Measurements from ENCODE around the gene PRRT3. TPM values are rescaled to one million over a fixed set of nuclear protein-coding genes. Genes with fewer than 3 reads are reported as not detected.

PRRT3 gene
- total RNA-seq = 6.2 TPM in 2 replicates

DNA sequence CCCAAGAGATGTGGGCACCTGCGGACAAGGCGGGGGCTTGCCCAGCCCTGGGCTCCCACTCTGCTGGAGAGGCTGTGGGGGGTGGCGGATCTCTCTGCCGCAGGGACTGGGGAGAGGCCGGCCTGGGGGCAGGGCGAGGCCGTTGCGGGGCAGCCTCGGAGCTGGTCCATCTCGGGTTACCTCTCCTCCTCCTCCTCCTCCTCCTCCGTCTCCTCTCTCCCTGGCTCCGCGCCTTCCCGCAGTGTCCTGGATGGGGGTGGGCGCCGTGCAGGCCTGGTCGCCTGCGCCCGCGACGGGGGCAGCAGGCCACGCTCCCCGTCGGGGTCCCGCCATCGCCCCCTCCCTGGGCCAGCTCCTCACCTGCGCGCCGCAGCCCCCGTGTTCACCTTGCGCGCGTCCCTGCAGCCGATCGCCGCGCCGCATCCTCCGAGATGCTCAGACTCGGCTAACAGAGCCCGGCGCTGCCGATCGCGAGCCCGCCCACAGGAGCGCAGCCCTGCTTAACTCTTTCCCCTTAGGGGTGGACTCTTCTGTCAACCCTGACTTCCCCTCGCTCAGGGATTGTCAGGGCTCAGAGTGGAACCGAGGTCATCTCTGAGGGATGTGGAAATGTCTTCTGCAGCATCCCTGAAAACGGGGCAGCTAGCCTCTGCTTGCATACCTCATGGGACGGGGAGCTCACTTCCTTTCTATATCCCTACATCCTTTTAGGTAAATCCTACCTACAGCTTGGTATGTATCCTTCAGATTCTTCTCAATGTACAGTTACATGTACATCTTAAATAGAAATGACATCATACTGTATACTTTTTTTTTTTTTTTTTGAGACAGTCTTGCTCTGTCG, at the start of gene PRRT3:
Gene PRRT3 (minus strand): TSS at position 447 of the 844 bp plus-strand sequence. CDS start 2,293 bp downstream, outside the sequence.
- intact Hi-C loops (cut with micrococcal nuclease) = loop anchor here (2.0 kb wide), 1 partner anchor 35 kb away; the partner anchor contains the start of gene EMC3

DNA sequence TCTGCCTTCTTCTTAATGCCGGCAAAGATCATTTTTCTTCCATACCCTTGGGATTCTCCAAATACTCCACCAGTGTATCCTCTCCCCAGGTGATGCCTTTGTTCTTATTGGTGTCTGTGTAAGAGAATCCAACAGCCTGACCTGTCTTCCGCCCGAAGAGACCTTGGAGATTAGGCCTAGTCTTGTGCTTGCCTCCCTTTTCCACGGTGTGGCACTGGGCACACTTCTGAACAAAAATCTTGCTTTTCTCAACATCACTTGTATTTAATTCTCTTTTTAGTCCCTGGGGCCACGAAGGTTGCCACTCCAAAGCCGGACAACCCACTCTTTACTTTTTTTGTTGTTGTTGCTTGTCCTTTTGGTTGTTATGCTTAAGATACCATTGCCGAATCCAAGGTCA, 48.5 kb upstream of the PRRT3 start:
- intact Hi-C loops (cut with micrococcal nuclease) = no loop called here

DNA sequence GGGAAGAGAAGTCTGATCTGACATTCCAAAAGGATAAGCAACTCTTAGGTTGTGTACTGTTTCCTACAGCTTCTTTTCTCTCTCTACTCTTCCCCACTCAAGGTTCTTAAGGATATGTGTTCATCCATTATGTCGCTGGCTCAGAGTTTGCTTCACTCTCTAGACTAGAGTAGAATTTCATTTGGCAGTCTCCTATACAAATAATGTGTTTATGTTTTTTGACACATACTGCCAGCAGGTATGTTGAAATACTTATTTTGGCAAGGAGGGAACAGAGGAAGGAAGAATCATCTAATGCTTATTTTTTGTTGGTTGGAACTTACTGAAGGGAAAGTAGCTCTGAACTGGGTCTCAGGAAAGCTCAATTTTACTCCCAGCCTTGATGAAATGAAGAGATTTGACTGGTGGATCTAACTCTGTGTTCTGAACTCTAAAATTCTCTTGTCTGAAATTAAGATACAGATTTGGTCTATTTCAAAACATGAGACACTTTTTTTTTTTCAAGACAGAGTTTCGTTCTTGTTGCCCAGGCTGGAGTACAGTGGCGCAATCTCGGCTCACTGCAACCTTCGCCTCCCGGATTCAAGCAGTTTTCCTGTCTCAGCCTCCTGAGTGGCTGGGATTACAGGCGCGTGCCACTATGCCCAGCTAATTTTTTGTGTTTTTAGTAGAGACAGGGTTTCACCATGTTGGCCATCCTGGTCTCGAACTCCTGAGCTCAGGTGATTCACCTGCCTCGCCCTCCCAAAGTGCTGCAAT, 42.1 kb upstream of the PRRT3 start:
- intact Hi-C loops (cut with micrococcal nuclease) = no loop called here

DNA sequence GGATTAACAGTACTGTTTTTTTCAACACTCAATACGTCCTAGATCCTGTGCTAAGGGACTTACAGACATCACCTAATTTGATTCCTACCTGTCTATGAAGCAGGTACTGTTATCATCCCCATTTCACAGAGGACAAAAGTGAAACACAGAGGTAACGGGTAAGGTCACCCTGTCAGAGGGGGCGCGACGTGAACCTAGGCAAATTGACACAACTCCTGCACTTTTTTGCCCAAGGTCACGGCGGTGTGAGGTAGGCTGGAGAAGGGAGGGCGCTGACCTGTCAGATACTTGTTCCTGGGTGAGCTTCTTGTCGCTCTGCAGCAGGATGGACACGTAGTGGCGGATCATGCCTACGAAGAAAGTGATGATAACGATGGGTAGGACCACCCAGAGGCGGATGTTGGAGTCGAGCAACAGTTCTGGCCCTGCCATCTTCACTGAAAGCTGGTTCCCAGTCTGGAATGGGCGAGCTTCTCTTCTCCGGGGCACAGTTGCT, 34.1 kb upstream of the PRRT3 start:
- intact Hi-C loops (cut with micrococcal nuclease) = loop anchor here (1.0 to 10.0 kb wide), 9 partner anchors 23 to 589 kb away; partner anchors contain the start of genes BRK1, BRPF1, FANCD2 and JAGN1

DNA sequence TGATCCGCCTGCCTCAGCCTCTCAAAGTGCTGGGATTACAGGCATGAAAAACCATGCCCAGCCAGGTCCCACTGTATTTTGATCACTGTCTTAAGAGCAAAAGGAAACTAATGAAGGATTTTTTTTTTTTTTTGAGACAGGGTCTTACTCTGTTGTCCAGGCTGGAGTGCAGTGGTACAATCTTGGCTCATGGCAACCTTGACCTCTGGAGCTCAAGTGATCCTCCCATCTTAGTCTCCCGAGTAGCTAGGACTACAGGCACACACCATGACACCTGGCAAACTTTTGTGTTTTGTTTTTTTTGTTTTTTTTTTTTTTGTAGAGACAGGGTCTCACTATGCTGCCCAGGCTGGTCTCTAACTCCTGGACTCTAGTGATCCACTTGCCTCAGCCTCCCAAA, 28.0 kb upstream of the PRRT3 start:
- intact Hi-C loops (cut with micrococcal nuclease) = loop anchor here (10.0 kb wide), 1 partner anchor 265 kb away; the partner anchor contains the start of gene TATDN2

DNA sequence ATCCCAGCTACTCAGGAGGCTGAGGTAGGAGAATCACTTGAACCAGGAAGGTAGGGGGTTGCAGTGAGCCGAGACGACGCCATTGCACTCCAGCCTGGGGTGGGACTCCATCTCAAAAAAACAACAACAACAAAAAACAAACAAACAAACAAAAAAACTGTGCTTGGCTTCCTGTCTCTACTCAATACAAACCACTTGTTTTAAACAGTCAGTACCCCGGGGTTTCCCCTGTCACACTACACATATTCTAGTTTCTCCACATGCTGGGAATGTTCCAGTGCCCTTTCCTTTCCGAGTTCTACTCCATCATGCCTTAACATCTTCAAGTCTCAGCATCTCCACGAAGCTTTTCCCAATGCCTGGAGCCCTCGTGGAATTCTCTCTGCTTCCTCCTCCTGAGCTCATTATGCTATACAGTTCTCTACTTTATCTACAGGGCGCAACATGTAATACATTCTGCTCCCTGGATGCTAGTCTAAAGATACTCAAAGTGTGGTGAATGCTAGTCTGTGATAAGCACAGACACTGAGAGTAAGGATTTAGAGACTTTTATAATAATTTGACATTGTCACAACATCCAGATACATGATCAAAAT, 26.6 kb upstream of the PRRT3 start:
- intact Hi-C loops (cut with micrococcal nuclease) = no loop called here

DNA sequence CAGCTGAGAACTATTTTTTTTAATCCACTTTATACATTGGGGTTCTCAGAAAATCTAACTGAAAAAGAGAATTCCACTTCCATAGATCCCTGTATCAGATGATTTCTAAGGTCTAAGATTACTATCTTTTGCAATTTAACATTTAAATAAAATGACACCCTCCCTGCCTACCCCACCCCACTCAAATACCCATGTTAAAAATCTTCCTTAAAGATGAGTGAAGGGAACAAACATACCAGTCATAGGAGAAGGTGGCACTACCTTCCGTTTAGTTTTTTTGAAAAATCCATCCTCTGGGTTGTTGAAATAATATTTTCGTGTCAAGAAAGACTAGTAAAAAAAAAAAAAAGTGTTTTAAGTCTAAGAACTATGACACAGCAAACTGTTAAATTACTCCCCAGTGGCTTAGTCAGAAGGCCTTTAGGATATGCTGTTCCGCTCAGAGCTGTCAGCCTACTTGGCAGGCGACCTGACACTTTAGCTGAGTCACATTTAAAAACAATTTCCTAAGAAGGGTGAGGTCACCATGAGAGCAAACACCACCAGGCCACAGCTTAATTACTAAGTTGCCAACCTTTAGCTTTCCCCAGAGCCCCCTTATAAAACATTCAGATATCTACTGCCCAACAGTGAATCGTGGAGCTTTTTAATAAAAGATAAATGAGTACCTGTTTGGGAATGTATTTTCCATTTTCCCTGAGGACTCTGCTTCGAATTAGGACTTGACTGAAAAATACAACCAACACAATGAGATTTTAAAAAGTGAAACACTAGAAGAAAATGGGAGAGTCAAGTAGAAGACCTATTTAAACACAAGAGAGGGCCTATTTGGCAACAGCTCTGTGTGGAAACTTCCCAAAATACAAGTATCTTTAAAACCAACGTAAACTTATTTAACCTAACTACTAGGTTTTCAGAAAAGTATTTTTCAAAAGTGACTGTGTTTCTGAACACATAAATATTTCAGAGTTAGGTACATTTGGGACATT, 24.8 kb upstream of the PRRT3 start:
- intact Hi-C loops (cut with micrococcal nuclease) = no loop called here

DNA sequence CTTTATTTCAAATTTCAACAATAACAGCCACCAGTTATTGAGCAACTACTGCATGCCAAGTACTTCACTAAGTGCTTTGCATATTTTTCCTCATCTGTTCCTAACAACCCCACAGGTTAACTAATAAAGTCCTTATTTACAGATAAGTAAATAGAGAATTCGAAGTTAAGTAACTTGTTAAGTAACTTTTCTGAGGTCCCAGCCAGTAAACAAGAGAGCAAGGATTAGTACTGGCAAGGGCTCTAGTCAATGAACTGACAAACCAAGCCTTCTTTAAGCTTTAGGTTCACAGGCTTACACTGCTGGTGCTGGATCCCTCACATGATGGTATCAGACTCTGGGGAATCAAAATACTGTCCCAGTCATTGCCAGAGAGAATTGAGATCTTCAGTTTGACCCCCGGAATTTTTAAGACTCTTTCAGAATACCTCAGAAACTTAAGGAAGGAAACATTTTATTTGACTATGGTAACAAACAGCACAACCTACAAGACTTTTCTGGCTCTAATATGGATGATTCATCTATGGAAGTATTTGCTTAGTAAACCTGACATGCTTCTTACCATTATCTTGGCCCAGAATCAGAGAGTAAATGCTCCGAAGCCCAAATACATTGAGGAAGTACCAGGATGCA, 17.9 kb upstream of the PRRT3 start:
- intact Hi-C loops (cut with micrococcal nuclease) = no loop called here

DNA sequence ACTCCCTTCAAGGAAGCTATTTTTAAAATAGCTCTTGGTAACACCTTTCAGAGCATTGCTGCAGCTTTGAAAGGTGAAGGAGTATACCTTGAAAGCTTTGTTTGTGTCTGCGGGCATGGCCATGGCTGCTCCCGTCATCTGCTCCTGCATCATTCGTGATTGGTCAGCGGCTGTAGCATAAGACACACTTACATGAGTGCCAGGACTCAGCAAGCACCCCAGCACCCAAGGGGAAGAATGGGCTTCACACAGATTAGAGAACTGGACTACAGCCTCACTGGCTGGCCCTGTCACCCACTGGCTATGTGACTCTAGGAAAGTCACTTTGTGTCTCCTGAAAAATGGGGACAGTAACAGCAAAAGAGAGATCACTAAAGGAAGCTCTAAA, 17.4 kb upstream of the PRRT3 start:
- intact Hi-C loops (cut with micrococcal nuclease) = no loop called here

DNA sequence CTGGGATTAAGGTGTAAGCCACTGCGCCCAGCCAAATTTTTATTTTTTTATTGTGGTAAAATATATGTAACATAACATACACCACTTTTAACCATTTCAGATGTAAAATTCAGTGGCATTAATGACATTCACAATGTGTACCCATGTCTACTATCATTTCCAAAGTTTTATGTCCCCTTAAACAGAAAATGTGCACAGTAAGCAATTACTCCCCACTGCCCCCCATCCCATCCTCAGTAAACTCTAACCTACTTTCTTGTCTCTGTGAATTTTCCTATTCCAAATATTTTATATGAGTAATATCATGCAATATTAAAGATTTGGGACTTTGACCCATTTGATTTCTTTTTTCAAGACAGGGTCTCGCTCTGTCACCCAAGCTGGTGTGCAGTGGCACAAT, 14.6 kb upstream of the PRRT3 start:
- intact Hi-C loops (cut with micrococcal nuclease) = no loop called here

DNA sequence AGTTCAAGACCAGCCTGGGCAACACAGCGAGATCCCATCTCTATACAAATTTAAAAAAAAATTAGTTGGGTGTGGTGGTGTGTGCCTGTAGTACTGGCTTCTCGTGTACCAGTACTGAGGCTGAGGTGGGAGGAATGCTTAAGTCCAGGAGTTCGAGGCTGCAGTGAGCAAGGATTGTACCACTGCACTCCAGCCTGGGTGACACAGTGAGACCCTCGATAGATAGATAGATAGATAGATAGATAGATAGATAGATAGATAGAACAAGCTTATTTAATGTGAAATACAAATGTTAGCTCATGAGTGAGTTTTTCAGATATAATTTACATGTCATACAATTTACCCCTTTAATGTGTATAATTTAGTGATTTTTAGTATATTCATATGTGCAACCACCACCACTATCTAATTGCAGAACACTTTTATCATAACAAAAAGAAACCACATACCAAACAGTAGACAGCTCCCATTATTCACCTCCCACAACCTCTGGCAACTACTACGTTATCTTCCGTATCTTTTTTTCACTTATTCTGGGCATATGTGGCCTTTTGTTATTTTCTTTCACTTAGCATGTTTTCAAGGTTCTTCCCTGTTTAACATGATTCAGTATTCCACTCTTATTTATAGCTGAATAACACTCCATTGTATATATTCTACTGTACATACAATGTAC, 13.1 kb upstream of the PRRT3 start:
- intact Hi-C loops (cut with micrococcal nuclease) = no loop called here

DNA sequence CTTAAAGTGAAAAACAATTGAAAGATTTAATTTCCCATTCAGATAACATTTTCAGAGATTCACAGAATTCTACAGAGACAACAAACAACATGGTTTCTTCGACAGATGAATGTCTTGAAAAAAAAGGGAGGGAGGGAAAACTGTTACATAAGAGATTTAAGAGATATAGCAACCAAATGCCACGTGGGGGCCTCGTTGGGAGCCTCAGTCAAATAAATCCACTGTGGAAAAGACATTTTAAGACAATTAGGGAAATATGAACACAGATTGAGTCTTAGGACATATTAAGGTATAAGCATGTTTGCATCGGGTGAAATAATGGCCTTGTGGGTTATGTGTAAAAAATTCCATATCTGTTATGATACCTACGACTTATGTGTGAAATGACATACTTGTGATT, 5.0 kb upstream of the PRRT3 start:
- intact Hi-C loops (cut with micrococcal nuclease) = no loop called here

DNA sequence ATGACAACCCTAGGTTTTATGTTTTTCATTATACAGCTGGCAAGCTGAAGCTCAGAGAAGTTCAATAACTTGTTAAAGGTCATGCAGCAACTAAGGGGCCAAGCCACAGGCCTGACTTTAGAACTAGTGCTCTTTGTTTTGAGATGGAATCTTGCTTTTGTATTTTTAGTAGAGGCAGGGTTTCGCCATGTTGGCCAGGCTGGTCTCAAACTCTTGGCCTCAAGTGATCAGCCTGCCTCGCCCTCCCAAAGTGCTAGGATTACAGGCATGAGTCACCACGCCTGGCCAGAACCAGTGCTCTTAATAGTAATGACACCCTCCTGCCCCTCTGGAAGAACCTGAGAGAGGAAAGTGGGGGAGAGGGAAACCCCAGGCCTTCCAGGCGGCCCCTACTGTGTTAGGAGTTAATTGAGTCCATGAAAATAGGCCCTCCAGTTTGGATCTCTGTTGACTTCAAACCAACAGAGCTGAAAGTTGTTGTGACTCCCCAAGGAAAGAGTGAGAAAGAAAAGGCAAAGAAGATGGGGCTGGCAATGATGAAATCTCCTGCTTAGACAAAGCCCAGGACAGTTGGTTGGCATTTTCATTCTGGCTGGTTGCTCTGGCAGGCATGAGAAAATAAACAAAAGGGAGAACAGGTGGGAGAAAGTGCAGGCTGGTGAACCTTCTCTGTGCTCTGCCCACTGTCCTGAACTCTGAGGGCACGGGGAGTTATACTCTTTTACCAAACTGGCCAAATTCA, 3.6 kb upstream of the PRRT3 start:
- intact Hi-C loops (cut with micrococcal nuclease) = no loop called here

DNA sequence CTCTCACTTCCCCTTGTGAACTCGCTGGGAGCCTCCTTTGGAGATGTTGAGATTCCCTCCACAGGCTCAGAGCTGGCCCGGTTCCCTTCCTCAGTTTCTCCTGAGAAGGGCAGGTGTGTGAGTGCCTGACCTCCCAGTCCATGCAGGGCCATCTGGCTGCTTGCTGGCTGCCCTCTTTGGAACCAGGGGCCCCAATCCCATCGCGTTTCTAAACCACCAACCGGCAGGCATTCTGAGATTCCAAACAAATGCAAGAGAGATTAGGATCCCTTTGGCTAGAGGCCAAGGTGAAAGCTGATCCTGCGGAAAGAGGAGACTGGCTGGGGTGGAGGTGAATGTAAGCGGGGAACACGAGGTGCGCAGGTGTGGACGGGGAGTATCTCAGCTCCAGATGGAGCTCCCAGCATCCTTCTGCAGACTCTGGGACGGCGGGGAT, 2.9 kb upstream of the PRRT3 start:
- intact Hi-C loops (cut with micrococcal nuclease) = no loop called here

DNA sequence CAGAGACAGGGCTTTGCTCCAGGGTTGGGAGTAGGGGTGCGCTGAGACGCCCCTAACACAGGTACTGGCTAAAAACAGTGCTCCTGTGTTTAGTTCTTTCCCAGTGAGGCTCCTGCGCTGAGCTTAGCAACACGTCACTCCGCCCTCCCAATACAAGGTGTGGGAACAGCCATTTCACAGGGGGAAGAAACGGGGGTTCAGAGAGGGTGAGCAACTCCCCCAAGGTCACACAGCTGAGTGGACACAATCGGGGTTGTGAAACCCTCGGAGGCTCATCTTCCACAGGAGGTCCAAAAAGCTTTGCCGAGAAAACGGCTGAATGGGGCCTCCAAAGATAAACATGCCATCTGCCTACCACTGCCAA, 628 bp downstream of the PRRT3 start:
- intact Hi-C loops (cut with micrococcal nuclease) = no loop called here

DNA sequence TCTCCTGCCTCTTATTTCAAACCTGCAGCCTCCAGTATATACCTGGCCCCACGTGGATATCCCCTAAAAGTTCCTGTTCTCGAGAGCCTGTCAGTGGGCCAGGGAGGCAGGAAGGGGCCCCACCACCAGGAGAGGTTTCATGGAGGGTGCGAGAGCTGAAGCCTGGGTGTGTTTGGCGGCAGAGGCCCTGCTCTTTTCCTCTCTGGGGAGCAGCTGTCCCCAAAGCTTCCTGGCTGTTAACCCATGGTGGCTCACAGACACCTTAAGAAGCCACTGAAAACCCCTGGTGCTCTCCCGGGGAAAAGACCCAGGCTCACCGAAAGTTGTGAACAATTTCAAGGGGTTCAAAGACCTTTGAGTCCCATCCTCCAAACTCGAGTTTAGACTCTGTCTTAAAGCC, 1.1 kb downstream of the PRRT3 start:
- intact Hi-C loops (cut with micrococcal nuclease) = no loop called here

DNA sequence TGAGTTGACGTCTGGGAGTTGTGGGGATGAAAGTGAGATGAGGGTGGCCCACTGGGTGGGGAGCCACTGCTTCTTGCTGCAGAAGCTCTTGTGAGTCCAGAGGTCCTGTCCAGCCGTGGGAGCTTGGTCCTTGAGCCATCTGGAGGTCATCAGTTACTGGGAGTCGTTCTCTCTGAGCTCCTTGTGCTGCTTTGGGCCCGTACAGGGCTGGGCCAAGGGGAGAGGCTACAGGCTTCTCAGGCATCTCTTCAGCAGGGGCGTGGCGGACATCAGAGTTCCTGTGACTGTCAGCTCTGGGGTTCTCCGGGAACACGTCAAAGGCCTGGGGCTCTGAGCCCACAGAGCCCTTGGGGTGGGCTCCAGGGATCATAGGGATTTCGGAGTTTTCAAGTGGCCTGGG, 2.6 kb downstream of the PRRT3 start:
- intact Hi-C loops (cut with micrococcal nuclease) = no loop called here

DNA sequence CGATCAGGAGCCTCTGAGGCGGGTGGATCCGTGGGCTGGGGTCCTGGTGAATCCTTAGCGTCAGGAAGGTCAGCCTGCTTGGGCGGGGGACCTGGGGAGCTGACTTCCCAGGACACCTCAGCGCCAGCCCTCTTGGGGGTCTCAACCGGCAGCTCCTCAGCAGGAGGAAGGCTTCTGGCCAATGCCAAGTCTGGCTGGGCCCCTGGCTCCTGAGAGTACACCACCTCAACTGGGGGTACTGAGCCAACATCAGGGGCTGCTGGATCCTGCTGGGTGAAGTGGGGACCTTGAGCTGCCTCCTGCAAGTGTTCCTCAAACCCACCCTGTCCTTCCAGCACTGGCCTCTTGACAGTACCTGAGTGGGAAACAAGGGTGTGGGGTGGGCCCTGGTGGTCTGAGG, 3.1 kb downstream of the PRRT3 start:
- intact Hi-C loops (cut with micrococcal nuclease) = no loop called here

DNA sequence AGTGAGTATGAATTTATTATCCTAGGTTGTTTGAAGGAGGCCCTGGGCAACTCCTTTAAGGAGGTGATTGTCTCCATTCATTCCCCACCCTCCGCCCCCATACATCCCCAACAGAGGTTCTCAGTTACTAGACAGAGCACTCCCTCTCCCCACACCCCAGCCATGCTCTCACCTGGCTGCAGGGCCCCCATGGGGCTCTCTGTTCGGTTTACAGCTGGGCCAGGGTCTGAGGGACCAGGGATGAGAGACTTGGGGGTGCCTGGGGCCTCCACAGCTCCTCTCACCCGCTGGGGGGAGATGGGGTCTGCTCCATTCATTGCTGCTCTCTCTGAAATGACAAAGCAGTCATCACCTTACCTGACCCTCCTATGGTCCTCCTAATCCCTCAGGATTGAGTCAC, 3.6 kb downstream of the PRRT3 start:
- intact Hi-C loops (cut with micrococcal nuclease) = no loop called here
